ENCODE data around the gene CDADC1. TPM values are rescaled to one million over a fixed set of nuclear protein-coding genes. Genes with fewer than 3 reads are reported as not detected.

CDADC1 gene
- total and polyA plus RNA-seq, 2 of the 13 experiments (the other 11 are each of a cell fraction or from before 2014, with no cell fraction given) = 2.4 to 9.0 TPM

- Histone ChIP-seq H3K9ac (ENCODE audit: insufficient read depth, low read depth, low read length) (no peak overlapping the region), H4K20me1 (ENCODE audit: insufficient read depth, low read length) (no peaks in the 10 kb centered on the region), H3K27ac (ENCODE audit: extremely low read length, insufficient read depth, low read length) (no peak overlapping the region), H3K4me2 (ENCODE audit: low read depth, low read length) (no peak overlapping the region), H3K9me3 (ENCODE audit: low read length) (no peaks in the 10 kb centered on the region), H3K4me3 (replicated peaks in 1 of 3; ENCODE audit: insufficient read depth in 1 of 3, low read depth in 2 of 3, low read length in 3 of 3) (no peak overlapping the region), H3K27me3 (ENCODE audit: control insufficient read depth in 1 of 2, insufficient read depth in 2 of 2, low read length in 2 of 2) (no peaks in the 10 kb centered on the region), H2AFZ (ENCODE audit: low read length) (no peak overlapping the region), H3K4me1 (ENCODE audit: insufficient read depth, low read length) (peaks cover 8% of the 10 kb centered on the region; the same call in 1 of the 2 replicates), H3K79me2 (ENCODE audit: insufficient read depth, low read length) (no peaks in the 10 kb centered on the region), H3K36me3 (replicated peaks in 1 of 2; ENCODE audit: control insufficient read depth in 1 of 2, insufficient read depth in 2 of 2, low read length in 2 of 2) (no peaks in the 10 kb centered on the region)
- WGBS (ENCODE audit: low lambda C conversion rate) = 100% methylated on average over 2 of the region's 2 CpGs
- intact Hi-C loops (cut with micrococcal nuclease; ENCODE audit: unreplicated experiment) = no loop called here
- BruUV-seq (replicated peaks) = no TSS peak
- ChIA-PET POLR2A (no interaction called here), CTCF (ENCODE audit: low intra/inter-chr PET ratio, low total read pairs) (no interaction called here)
- no peak for DNase-seq (ENCODE audit: low spot score)
- no peak for ATAC-seq
- in situ Hi-C loops (cut with HindIII; ENCODE audit: extremely low pct_ligation_motif_present, low pct_unique_long_range_greater_than_20kb) = no loop called here
- FAIRE-seq = no peak
- TF ChIP-seq KIAA2018 (CRISPR knock-in tag; IDR thresholded peaks at IDR 0.05; ENCODE audit: borderline replicate concordance) (no peak), MEF2D (CRISPR knock-in tag; IDR thresholded peaks at IDR 0.05) (no peak), MTA3 (CRISPR knock-in tag; IDR thresholded peaks at IDR 0.05) (no peak), ZZZ3 (CRISPR knock-in tag; IDR thresholded peaks at IDR 0.05; ENCODE audit: borderline replicate concordance) (no peak), EEA1 (CRISPR knock-in tag; IDR thresholded peaks at IDR 0.05; ENCODE audit: borderline replicate concordance) (no peak)
Observed at GRCh38 chr13:49342454-49342853, 94.7 kb downstream of the CDADC1 start.

Other genes with a start within 250 kb of the CDADC1 start
- gene MLNR, start 27.6 kb upstream of the CDADC1 start, total RNA-seq (2016; rRNA removed; fragmentation: Illumina TruSeq; extraction: Trizol) = 0.46 TPM in 1 of 2 replicates, not detected in the other
- gene MLNR, start 27.6 kb upstream of the CDADC1 start, polyA plus RNA-seq (2011; rRNA removed) = not detected in 2 replicates
- gene CAB39L, start 196.1 kb downstream of the CDADC1 start, total RNA-seq (2016; rRNA removed; fragmentation: Illumina TruSeq; extraction: Trizol) = 6.1 and 8.3 TPM in 2 replicates
- gene CAB39L, start 196.1 kb downstream of the CDADC1 start, polyA plus RNA-seq (2011; rRNA removed) = 2.2 and 3.1 TPM in 2 replicates
- 8.7 and 9.5 TPM in 2 replicates for gene SETDB2, start 196.3 kb downstream of the CDADC1 start, total RNA-seq (2016; rRNA removed; fragmentation: Illumina TruSeq; extraction: Trizol)
- gene SETDB2, start 196.3 kb downstream of the CDADC1 start, polyA plus RNA-seq (2011; rRNA removed) = 6.1 and 8.1 TPM in 2 replicates
- gene PHF11, start 248.0 kb downstream of the CDADC1 start, total RNA-seq (2016; rRNA removed; fragmentation: Illumina TruSeq; extraction: Trizol) = 9.0 and 15.8 TPM in 2 replicates
- 17.5 and 22.0 TPM in 2 replicates for gene PHF11, start 248.0 kb downstream of the CDADC1 start, polyA plus RNA-seq (2011; rRNA removed)

Data from HepG2 (cell line).